Neuronal stem cell (in vitro differentiated cells): ENCODE data around the gene NRN1.
A peak's percentile ranks its signal among the peaks of the same experiment; 100 is the strongest.
"Not testable (repeated sequence)": the region's sequence is repeated elsewhere in the genome, so short reads cannot be mapped to it uniquely, and the experiment has no call there.

Source experiments
- DNase-seq: peaks from one replicate; pipeline ENCODE4 v3.0.0-alpha.2; 2013; ENCODE audit warnings: low spot score
- H2AFZ ChIP-seq: one replicate; pipeline ENCODE4 v1.6.1; 2013; ENCODE audit warnings: mild to moderate bottlenecking, low read length, inconsistent platforms
- H2AK5ac ChIP-seq: 2 replicates; pipeline ENCODE4 v1.6.1; 2013; ENCODE audit warnings: low read depth, mild to moderate bottlenecking, inconsistent platforms, low read length, moderate library complexity, mixed read lengths
- H2BK120ac ChIP-seq: 2 replicates; pipeline ENCODE4 v1.6.1; 2013; ENCODE audit warnings: low read depth, mild to moderate bottlenecking, inconsistent platforms, low read length, moderate library complexity, mixed read lengths
- H2BK12ac ChIP-seq: one replicate; pipeline ENCODE4 v1.6.1; 2013; ENCODE audit warnings: low read length, inconsistent platforms
- H2BK15ac ChIP-seq: 2 replicates; pipeline ENCODE4 v1.6.1; 2013; ENCODE audit warnings: mild to moderate bottlenecking, low read length, inconsistent platforms, mixed read lengths
- H2BK5ac ChIP-seq: one replicate; pipeline ENCODE4 v1.6.1; 2013; ENCODE audit warnings: inconsistent platforms, mild to moderate bottlenecking, low read length, moderate library complexity
- H3K14ac ChIP-seq: one replicate; pipeline ENCODE4 v1.6.1; 2013; ENCODE audit warnings: low read length, inconsistent platforms
- H3K18ac ChIP-seq: 2 replicates; pipeline ENCODE4 v1.6.1; 2013; ENCODE audit warnings: low read length, inconsistent platforms
- H3K23ac ChIP-seq: 2 replicates; pipeline ENCODE4 v1.6.1; 2013; ENCODE audit warnings: low read depth, mild to moderate bottlenecking, mixed read lengths, low read length, inconsistent platforms; ENCODE audit not compliant: poor library complexity
- H3K27ac ChIP-seq: replicated peaks from 3 replicates; pipeline ENCODE4 v1.5.1; 2013; ENCODE audit warnings: low read length, inconsistent platforms
- H3K27me3 ChIP-seq, 3 experiments: 2 replicates each; pipeline ENCODE4 v1.6.1; 2013; ENCODE audit warnings: low read length in 3 of 3, mild to moderate bottlenecking in 2 of 3, inconsistent platforms in 1 of 3, low read depth in 1 of 3, mixed read lengths in 1 of 3, moderate library complexity in 1 of 3; ENCODE audit not compliant: control insufficient read depth in 3 of 3, insufficient read depth in 3 of 3
- H3K36me3 ChIP-seq, 2 donors: replicated peaks in 1 of 2; 2 replicates each; pipeline ENCODE4 v1.6.1; 2013; ENCODE audit warnings: low read length in 2 of 2; ENCODE audit not compliant: control insufficient read depth in 2 of 2, insufficient read depth in 2 of 2
- H3K4ac ChIP-seq: 2 replicates; pipeline ENCODE4 v1.6.1; 2013; ENCODE audit warnings: inconsistent platforms, mild to moderate bottlenecking, low read length, moderate library complexity
- H3K4me1 ChIP-seq, 2 donors: 1 replicate in 1 of 2; 2 replicates in 1 of 2; pipeline ENCODE4 v1.6.1; 2013; ENCODE audit warnings: low read length in 2 of 2, low read depth in 1 of 2; ENCODE audit not compliant: control insufficient read depth in 2 of 2, insufficient read depth in 1 of 2
- H3K4me2 ChIP-seq: one replicate; pipeline ENCODE4 v1.6.1; 2013; ENCODE audit warnings: mild to moderate bottlenecking, low read length, inconsistent platforms; ENCODE audit not compliant: insufficient read depth, poor library complexity, severe bottlenecking
- H3K4me3 ChIP-seq, 2 donors: 2 replicates each; pipeline ENCODE4 v1.5.1; 2013; ENCODE audit warnings: low read length in 2 of 2, mild to moderate bottlenecking in 2 of 2, inconsistent platforms in 1 of 2, moderate library complexity in 1 of 2
- H3K79me1 ChIP-seq: one replicate; pipeline ENCODE4 v1.6.1; 2013; ENCODE audit warnings: low read depth, mild to moderate bottlenecking, inconsistent platforms, low read length, moderate library complexity
- H3K9ac ChIP-seq: one replicate; pipeline ENCODE4 v1.6.1; 2013; ENCODE audit warnings: mild to moderate bottlenecking, low read depth, low read length, inconsistent platforms; ENCODE audit not compliant: poor library complexity
- H3K9me3 ChIP-seq, 2 donors: replicated peaks in 1 of 2; 2 replicates each; pipeline versions ENCODE3 to v1.6.1; 2013; ENCODE audit warnings: low read length in 2 of 2, mild to moderate bottlenecking in 2 of 2, inconsistent platforms in 1 of 2, low read depth in 1 of 2, mixed read lengths in 1 of 2, moderate library complexity in 1 of 2; ENCODE audit not compliant: control insufficient read depth in 2 of 2, insufficient read depth in 1 of 2
- H4K8ac ChIP-seq: one replicate; pipeline ENCODE4 v1.6.1; 2013; ENCODE audit warnings: low read depth, mild to moderate bottlenecking, inconsistent platforms, low read length, moderate library complexity
- H4K91ac ChIP-seq: one replicate; pipeline ENCODE4 v1.6.1; 2013; ENCODE audit warnings: low read length, low read depth, mild to moderate bottlenecking, inconsistent platforms; ENCODE audit not compliant: poor library complexity
- WGBS, 2 donors: extraction: QIAGEN DNeasy Blood & Tissue Kit; methylation state at CpG; one replicate each; pipeline ENCODE4 v1.1.7; 2013; ENCODE audit warnings: missing lambda C conversion rate in 2 of 2, mixed read lengths in 1 of 2; ENCODE audit not compliant: insufficient read length in 2 of 2, insufficient replicate concordance in 1 of 2; ENCODE audit errors: extremely low coverage in 2 of 2; 5-methylcytosine and 5-hydroxymethylcytosine counted together

Gene NRN1

DNA sequence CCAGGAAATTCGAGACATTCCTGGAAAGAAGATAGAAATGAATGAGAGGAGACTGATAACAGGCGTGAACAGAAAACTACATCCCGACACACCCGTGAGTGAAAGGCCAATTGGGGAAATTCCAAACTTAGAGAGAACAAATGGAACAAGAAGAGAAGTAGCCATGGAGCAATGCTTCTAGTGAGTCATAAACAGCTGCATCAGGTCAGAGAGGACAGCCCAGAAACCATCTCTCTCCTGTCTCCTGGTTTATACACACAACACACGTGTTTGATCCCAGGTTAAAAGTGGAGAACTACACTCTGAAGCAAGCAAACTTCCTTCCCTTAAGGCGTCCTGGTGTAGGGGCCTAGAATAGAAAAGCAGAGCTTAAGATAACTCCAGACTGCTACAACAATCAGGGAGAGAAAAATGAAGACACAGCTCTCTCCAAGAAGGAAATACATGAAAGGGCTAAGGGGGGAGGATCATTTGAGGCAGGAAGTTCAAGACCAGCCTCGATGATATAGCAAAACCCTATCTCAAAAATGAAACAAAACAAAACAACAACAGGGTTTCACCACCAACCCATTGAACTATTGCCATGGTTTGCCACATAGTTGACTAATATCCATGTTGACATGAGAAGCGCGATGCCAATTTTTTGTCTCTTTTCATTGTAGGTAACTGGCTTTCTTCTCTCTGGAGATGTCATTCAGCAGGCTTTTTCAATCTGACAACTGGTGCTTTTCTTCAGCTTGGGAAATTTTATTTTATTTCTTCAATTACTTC, 26.9 kb downstream of the NRN1 start:
- H3K27me3 ChIP-seq = peaks cover 0 to 6% (median 0%) of the 10 kb centered on the region in 3 experiments
- no peak overlapping the region for H2AFZ ChIP-seq
- no peak overlapping the region for H4K8ac ChIP-seq
- DNase-seq = no peak
- no peak overlapping the region for H3K4me2 ChIP-seq
- no peak overlapping the region for H2BK120ac ChIP-seq
- no peak overlapping the region for H3K4me3 ChIP-seq
- peaks cover 0 to 5% of the 10 kb centered on the region in 2 donors for H3K9me3 ChIP-seq
- H2BK12ac ChIP-seq = no peak overlapping the region
- no peaks in the 10 kb centered on the region for H3K79me1 ChIP-seq
- no peak overlapping the region for H3K18ac ChIP-seq
- H3K4me1 ChIP-seq = peaks cover 0 to 4% of the 10 kb centered on the region in 2 donors
- H3K14ac ChIP-seq = no peak overlapping the region
- no peak overlapping the region for H3K4ac ChIP-seq
- no peak overlapping the region for H2BK5ac ChIP-seq
- H3K36me3 ChIP-seq = no peaks in the 10 kb centered on the region
- H3K23ac ChIP-seq = no peak overlapping the region
- H2BK15ac ChIP-seq = no peak overlapping the region
- H4K91ac ChIP-seq = no peak overlapping the region
- no CpG with 5 or more reads among the region's 9 CpGs for WGBS, 2 donors
- no peak overlapping the region for H3K27ac ChIP-seq
- H2AK5ac ChIP-seq = no peak overlapping the region
- H3K9ac ChIP-seq = no peak overlapping the region

DNA sequence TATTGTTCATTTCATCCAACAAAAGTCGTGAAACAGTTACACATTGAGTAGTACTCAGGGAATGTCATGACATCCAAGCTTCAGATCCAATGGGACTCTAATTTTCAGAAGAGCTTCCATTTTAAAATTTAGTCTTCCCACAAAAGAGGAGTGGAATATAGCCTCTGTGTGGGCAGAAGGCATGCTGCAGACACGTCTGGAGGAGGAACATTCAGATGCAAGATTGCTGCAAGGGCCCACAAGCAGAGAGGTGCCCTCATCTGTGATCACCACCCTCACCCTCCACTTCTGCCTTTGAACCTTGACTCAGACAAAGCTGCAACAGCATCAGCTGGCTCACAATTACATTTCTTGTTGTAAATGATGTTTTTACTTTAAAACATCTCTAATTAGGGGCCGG, 29.9 kb downstream of the NRN1 start:
- H3K18ac ChIP-seq = peak overlapping the region; percentile 63
- H3K4ac ChIP-seq = no peak overlapping the region
- H2BK120ac ChIP-seq = no peak overlapping the region
- no peak overlapping the region for H3K9ac ChIP-seq
- peak overlapping the region; percentile 11 for H3K4me2 ChIP-seq
- no peak overlapping the region for H3K27ac ChIP-seq
- no peak overlapping the region for H2AK5ac ChIP-seq
- H4K8ac ChIP-seq = no peak overlapping the region
- H3K79me1 ChIP-seq = no peaks in the 10 kb centered on the region
- H2BK12ac ChIP-seq = no peak overlapping the region
- H2BK15ac ChIP-seq = peak overlapping the region; percentile 47
- no peak for DNase-seq
- no peak overlapping the region for H3K4me3 ChIP-seq
- no peak overlapping the region for H3K14ac ChIP-seq
- H3K23ac ChIP-seq = peak overlapping the region; percentile 71
- H3K27me3 ChIP-seq = no peaks in the 10 kb centered on the region
- H4K91ac ChIP-seq = no peak overlapping the region
- no peak overlapping the region for H2AFZ ChIP-seq
- H2BK5ac ChIP-seq = no peak overlapping the region
- H3K9me3 ChIP-seq = peaks cover 0 to 5% of the 10 kb centered on the region in 2 donors
- peaks cover 0 to 4% of the 10 kb centered on the region in 2 donors for H3K4me1 ChIP-seq
- H3K36me3 ChIP-seq = no peaks in the 10 kb centered on the region
- WGBS, 2 donors = no CpG with 5 or more reads among the region's 3 CpGs

GRCh38 chr6:5968817-5969734, 37.6 kb downstream of the NRN1 start:
- no peak overlapping the region for H2BK12ac ChIP-seq
- peaks cover 0 to 7% of the 10 kb centered on the region in 2 donors for H3K4me1 ChIP-seq
- H3K18ac ChIP-seq = peak overlapping the region; percentile 52
- no peak overlapping the region for H3K23ac ChIP-seq
- no peak overlapping the region for H4K91ac ChIP-seq
- no peak overlapping the region for H2AK5ac ChIP-seq
- no peak overlapping the region for H3K14ac ChIP-seq
- H3K9ac ChIP-seq = no peak overlapping the region
- WGBS, 2 donors = no CpG with 5 or more reads among the region's 11 CpGs
- H3K36me3 ChIP-seq = no peaks in the 10 kb centered on the region
- no peak overlapping the region for H2AFZ ChIP-seq
- no peak overlapping the region for H2BK120ac ChIP-seq
- H3K27ac ChIP-seq = no peak overlapping the region
- H3K4ac ChIP-seq = no peak overlapping the region
- no peak overlapping the region for H2BK15ac ChIP-seq
- no peak overlapping the region for H4K8ac ChIP-seq
- H2BK5ac ChIP-seq = no peak overlapping the region
- no peaks in the 10 kb centered on the region for H3K9me3 ChIP-seq
- no peak overlapping the region for H3K4me2 ChIP-seq
- H3K27me3 ChIP-seq = no peaks in the 10 kb centered on the region
- DNase-seq = no peak
- H3K4me3 ChIP-seq = no peak overlapping the region
- no peaks in the 10 kb centered on the region for H3K79me1 ChIP-seq

DNA sequence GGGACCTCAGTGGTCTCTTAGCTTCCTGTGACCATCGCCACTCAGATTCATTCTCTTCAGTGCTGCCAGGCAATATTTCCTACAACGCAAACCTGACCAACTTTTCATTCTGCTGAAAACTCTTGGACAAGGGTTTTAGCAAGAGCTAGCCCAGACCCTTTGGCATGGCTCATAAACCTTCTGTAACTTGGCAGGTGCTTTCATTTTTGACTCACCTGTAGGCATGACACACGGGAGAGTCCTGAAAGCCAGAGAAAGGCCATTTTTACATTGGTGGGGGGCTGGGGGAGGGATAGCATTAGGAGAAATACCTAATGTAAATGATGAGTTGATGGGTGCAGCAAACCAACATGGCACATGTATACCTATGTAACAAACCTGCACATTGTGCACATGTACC, 38.7 kb downstream of the NRN1 start:
- not testable (repeated sequence) for H3K79me1 ChIP-seq, H3K9ac ChIP-seq, DNase-seq, H2AFZ ChIP-seq, H2BK12ac ChIP-seq, H2BK15ac ChIP-seq, H3K27me3 ChIP-seq, H2BK5ac ChIP-seq, H3K14ac ChIP-seq, H3K9me3 ChIP-seq, H3K27ac ChIP-seq, H4K8ac ChIP-seq, H3K4me3 ChIP-seq, H2BK120ac ChIP-seq, H3K4ac ChIP-seq, H3K4me2 ChIP-seq, H2AK5ac ChIP-seq, H3K23ac ChIP-seq, H4K91ac ChIP-seq, H3K4me1 ChIP-seq, H3K18ac ChIP-seq, H3K36me3 ChIP-seq
- WGBS, 2 donors = no CpG with 5 or more reads among the region's 3 CpGs
